ENCODE measurements around the gene ASTN2.

Gene ASTN2

DNA sequence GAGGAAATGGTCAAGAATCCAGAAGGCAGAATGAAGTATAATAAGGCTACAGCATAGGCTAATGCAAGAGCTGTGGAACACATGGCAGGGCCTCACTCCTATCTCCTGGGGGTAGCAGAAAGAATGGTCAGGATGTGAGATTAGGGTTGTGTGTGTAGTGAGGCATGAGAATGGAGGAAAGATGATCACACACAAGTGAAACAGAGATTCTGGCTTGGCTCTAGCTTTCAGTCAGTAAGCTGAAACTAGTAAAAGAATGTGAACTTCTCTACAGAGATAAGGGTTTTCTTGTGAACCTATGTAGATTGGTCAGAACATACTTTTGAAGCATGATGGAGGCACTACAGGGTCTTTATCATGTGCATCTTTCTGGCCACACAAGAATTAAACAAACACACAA is 298.8 kb downstream of the ASTN2 start:
- no peak for DNase-seq (ENCODE audit: low read depth)

DNA sequence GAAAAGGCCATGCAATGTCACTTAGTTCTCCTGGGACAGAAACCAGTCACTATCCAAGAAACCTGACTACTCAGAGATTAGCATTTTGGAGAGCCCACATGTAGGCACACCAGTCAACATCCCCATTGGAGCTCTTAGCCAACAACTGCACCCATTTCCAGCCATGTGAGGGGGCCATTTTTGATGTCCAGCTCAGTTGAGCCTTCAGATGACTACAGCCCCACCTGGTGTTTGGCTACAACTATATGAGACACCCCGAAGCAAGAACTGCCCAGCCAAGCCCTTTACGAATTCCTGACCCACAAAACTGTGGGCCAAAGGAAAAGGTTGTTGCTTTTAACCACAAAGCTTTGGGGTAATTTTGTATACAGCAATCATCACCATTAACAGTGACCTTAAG is 300.1 kb downstream of the ASTN2 start:
- no peak for DNase-seq (ENCODE audit: low read depth)

DNA sequence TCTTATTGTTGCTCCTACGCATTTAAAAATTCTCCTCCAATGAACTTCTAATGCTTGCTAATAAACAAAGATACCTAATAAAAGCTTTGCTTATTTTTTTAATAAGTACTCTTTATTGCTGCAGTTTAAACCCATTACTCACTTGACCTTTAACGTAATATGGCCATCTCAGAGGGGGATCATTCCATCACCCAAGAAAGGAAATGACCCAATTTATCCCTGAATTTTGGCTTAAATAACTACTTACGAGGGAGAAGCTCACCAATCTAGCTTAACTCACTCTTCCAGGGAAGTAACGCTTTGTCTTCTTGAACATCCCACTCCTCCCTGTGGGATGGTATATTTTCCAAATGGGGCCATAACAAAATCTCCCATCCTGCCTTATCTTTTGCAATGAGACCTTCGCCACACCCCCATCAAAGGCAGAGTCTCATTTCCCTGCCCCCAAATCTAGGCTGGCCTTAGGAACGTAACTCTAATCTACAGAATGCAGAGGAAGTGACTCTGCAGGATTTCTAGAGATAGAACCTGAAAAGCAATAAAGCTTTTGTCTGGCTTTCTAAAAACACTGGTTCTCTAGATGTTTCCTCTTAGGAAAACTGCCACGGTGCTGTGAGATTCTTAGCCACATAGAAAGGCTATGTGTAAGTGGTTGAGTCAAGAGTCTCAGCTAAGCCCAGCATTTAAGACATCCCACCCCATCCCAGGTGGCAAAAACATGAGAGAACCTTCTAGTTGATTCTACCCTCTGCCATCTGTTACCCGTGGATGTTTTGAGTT is 310.0 kb downstream of the ASTN2 start:
- no peak for DNase-seq (ENCODE audit: low read depth)

DNA sequence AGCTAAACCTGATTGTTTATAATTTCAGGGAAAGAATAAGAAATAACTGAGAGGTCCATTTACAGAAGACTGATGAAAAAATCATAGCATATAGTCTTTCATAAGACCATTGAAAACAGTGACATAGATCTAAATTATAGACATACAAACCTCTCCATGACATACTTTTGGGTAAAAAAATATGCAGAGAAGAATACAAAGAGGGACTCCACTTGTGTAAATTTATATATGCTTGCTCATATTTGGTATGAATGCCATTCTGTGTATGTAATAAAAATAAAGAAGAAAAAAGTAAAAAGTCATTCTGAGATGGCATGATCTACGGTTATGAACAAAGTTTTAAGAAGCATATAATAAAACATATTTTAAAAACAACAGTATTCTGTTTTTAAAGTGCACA is 310.7 kb downstream of the ASTN2 start:
- DNase-seq (ENCODE audit: low read depth) = no peak

DNA sequence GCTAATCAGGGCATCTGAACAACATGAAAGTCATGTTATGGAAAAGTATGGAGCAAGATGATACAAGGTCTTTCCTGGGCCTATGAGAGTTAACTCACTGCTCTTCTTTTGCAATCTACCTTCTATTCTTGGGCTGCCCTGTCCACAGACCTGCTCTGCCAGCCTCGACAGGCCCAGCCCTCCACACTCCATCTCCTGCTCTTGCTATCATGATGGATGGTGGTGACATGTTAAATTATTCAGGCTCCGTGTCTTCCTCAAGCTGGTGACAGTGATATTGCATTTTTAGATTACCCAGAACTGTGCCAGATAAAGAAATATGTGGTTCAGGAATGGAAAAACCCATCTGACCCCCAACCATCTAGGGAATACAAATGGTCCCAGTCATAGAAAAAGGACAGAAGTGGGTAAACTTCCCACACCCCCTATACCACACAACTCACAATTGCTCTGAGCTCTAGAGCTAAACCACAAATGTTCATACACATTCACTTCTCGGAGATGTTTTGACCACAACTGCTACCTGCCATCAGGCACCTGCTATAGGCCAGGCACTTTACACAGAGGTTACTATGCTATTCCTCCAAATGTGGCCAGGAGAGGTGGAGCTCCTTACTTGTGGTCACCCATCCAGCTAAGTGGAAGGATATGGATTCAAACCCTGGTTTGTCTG is 311.3 kb downstream of the ASTN2 start:
- DNase-seq (ENCODE audit: low read depth) = no peak

- DNase-seq (ENCODE audit: low read depth) = no peak
These were observed 313.8 kb downstream of the ASTN2 start for GRCh38 chr9:117101008-117101407.

DNA sequence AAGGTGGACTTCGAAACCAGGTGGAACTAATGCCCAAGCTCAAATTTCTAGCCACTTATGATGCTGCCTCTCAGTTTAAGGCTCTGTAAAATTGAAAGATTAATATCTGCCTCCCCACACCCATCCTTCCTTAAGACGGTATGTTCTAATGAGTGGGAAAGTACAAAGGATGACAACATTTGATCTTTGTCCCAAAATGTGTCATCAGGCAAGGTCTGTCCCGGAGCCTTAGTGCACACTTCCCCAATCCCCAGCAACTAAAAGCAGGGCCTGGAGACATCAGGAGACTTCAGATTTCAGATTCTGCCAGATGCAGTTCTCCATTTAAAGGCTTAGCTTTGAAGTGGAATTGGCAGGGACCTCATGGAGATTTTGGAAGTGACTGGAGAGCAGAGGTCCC is 316.5 kb downstream of the ASTN2 start:
- DNase-seq (ENCODE audit: low read depth) = no peak

DNA sequence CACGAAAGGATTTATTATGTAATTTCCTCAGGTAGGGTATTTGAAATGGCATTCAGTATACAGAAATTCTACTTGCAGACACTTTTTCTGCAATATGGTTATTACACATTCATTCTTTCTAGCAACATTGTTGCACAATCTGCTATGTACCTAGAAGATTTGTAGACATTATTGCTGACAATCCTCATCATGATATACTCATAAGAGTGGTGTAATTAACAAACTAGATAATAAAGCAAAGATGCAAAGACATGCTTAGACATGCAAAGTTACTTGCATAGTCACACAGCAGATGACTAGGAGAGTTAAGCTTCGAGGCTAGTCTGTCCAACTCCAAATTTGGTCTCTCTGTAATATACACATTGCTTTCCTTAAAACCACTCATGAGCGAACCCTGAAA is 317.1 kb downstream of the ASTN2 start:
- DNase-seq (ENCODE audit: low read depth) = no peak

DNA sequence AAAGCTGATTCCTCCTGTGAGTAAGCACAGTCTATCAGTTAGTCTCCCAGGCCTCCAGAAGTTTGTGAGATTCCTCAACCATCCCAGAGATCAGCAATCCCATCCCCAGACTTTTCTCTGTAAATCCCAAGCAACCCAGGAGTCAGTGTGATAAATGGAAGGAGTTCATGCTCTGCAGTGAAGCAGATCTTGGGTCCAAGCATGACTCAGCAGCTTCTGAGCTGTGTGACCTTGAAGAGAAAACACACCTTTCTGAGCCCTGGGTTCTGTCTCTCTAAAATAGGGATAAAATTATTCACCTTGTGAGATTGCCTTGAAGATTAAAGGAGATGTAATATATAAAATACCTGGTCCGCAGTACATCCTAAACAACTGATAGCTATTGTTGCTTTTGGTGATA is 318.7 kb downstream of the ASTN2 start:
- no peak for DNase-seq (ENCODE audit: low read depth)

- no peak for DNase-seq (ENCODE audit: low read depth)
These were observed 319.8 kb downstream of the ASTN2 start for GRCh38 chr9:117095081-117095480.

- no peak for DNase-seq (ENCODE audit: low read depth)
These were observed 320.7 kb downstream of the ASTN2 start for GRCh38 chr9:117093891-117094844.

DNA sequence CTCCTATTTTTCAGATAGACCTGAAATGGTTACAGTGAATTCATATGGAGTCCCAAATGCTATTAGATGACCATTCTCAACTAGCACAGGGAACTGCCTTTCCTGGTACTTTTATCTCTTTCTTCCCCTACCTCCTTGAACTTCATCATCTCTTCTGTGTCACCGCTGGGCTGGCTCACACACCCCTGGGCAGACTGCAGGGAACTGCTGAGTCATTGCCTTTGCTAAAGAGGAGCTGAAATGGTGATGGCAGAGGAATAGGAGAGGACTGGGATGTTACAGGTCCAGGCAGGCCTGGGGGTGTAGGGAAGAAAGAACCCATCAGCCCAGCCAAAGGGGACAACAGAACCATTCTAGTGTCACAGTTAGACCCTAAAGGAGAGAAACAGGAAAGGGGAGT is 322.3 kb downstream of the ASTN2 start:
- no peak for DNase-seq (ENCODE audit: low read depth)

- no peak for DNase-seq (ENCODE audit: low read depth)
These were observed 323.3 kb downstream of the ASTN2 start for GRCh38 chr9:117091529-117091928.

DNA sequence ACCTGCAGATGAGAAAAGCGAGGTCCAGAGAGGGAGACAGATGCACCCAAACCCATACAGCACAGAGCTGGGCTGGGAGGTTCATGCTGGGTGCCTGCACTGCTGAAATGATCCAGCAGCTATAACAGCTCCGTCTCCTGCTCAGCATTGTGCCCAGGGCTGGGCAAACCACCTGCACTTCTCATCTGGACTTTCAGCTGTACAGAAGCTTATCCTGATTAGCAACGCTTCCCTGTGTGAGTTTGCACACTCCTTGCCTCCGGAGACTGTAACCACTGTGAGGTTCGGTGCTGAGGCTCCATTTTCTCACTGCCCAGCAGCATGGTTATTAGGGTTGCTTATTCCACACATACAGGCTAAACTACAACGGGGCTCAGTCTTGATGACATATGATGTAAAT is 326.1 kb downstream of the ASTN2 start:
- no peak for DNase-seq (ENCODE audit: low read depth)

GRCh38 chr9:117088140-117088539 is 326.7 kb downstream of the ASTN2 start:
- DNase-seq (ENCODE audit: low read depth) = no peak

- DNase-seq (ENCODE audit: low read depth) = no peak
These were observed 330.6 kb downstream of the ASTN2 start for GRCh38 chr9:117084221-117084620.

- DNase-seq (ENCODE audit: low read depth) = no peak
These were observed 331.3 kb downstream of the ASTN2 start for GRCh38 chr9:117083559-117083958.

DNA sequence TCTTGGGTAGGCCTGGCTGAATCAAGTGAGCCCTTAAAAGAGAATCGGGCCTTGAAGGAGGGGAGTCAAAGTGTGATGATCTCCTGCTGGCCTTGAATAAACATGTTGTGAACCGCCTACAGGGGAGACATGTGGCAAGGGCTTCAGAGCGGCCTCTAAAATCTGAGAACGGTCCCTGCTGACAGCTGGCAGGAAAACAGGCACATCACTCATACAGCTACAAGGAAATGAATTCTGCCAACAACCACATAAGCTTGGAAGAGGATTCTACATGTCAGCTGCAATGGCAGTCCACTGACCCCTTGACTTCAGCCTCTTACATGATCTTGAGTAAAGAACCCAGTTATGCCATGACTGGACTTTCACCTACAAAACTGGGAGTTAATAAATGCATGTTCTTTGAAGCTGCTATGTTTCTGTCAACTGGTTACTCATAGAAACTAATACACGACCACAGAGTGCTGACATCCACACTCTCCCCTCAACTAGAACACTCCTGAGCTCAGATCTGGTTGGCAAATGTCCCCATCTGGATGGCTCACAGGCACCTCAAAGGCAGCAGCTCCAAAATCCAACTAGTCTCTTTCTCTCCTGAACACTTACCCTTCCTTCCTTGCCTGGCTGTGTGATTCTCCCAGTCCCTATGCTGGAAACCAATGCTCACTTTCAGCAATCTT is 333.1 kb downstream of the ASTN2 start:
- no peak for DNase-seq (ENCODE audit: low read depth)

DNA sequence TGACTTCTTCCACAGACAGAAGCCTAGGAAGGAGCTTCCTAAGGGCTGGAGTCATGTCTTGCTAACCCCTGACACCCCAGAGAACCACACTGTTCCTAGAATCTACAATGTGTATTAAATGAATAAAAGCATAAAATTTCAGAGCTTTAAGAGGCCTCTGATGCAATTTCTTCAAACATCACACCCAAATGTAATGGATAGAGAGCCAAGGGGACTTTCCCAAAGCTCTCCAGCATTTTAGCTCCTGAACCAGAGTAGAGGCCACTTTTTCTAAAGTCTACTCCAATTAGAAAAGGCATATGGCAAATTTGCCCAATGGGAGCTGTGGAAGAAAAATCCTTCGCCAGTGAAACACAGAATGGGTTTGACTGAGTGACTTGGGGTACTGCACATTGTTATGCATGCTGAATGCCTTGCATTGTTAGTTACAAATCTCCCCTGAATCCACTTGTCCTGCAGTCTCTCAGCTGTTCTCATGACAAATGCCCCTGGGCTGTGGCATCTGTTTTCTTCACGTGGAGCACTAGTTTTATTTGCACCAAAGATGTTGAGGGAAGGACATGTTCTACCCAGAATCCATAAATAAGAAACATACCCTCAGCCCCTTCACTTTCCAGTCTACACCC is 334.0 kb downstream of the ASTN2 start:
- no peak for DNase-seq (ENCODE audit: low read depth)

DNA sequence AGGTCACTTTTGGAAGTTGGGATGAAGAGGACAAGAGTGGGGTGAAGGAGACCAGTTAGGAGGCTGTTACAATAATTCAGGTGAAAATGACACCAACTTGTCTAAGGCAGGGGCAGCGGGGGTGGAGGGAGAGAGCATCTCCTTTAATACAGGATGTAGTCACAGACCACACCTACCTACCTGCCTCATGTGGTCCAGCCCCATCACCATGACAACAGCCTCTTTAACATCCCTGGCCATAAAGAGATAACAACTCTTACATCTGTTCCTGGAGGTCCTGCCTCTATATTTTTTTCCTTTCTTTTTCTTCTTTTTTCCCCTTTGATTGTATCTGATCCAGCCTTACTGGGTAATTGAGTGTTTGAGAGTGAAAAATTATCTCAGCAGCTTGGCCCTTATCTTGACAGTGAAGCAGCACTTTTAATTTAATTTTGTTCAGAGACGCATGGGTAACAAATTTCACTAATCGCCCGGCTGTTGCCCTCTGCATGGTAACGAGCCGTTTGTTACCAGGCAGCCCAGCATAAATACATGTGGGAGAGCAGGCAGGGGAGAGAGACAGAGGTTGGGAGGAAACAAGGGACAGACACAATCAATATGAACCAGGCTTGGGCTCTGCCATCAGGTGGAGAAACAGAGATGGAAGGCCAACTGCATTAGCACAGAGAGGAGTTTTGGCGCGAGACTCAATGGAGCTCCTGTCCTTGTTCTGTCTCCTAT is 338.1 kb downstream of the ASTN2 start:
- DNase-seq (ENCODE audit: low read depth) = no peak

DNA sequence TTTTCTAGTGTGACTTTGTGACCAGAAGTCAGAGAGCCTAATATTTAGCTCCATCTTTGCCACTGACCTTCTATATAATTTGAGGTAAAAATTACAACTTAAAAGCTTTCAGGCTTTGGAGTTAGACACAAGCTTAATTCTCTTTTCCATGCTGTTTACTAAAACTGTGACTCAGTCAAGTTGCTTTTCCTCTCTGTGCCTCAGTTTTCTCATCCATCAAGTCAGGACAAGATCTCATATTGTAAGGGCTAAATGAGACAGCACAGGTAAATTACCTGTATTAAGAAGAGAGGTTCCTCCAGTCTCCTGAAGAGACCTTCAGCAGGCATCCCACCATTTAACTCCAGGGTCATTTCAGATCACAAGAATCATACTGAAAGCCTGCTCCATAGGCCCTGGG is 339.2 kb downstream of the ASTN2 start:
- no peak for DNase-seq (ENCODE audit: low read depth)

Data from stimulated activated CD4-positive, alpha-beta T cell treated with anti-CD3 and anti-CD28 coated beads, Interleukin-2, amount 100 ng/mL, for 4 hours (primary cell).